GM13977 (cell line): ENCODE results near the gene ACTL8.

Experiments
- DNase-seq: peaks from one replicate; pipeline ENCODE4 v3.0.0; 2012; ENCODE audit warnings: low spot score
- in situ Hi-C: fragments of 300-500 bp; cut with MboI; formaldehyde crosslinking; loops from one replicate; pipeline ENCODE4 v1.12.0; 2022; ENCODE audit warnings: low sequenced_read_pairs, low pct_unique_long_range_greater_than_20kb, mixed read lengths, inconsistent platforms; ENCODE audit not compliant: unreplicated experiment
- TF ChIP-seq, protein P1 (sequence below): IDR thresholded peaks from 2 replicates; pipeline ENCODE4 v1.5.1; 2012; ENCODE audit warnings: mild to moderate bottlenecking, control low read depth; ENCODE audit not compliant: insufficient read depth; ENCODE audit errors: extremely low read depth, missing control alignments

The ACTL8 gene

DNA sequence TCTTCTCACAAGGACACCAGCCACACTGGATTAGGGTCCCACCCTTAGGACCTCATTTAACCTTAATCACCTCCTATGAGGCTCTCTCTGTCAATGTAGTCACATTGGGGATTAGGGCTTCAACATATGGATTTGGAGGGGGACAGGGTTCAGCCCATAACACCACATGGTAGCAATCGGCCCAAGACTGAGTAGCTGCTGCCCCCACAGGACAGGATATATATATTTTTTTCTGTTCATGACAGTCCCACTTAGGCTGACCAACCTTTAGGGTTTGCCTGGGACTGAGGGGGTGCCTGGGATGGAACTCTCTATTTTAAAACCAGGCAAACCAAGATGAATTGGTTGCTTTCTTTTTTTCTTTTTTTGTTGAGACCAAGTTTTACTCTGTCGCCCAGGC lies 8.2 kb upstream of the ACTL8 start:
- in situ Hi-C loops, result no loop called here
- no peak for DNase-seq
- TF ChIP-seq, protein P1, sequence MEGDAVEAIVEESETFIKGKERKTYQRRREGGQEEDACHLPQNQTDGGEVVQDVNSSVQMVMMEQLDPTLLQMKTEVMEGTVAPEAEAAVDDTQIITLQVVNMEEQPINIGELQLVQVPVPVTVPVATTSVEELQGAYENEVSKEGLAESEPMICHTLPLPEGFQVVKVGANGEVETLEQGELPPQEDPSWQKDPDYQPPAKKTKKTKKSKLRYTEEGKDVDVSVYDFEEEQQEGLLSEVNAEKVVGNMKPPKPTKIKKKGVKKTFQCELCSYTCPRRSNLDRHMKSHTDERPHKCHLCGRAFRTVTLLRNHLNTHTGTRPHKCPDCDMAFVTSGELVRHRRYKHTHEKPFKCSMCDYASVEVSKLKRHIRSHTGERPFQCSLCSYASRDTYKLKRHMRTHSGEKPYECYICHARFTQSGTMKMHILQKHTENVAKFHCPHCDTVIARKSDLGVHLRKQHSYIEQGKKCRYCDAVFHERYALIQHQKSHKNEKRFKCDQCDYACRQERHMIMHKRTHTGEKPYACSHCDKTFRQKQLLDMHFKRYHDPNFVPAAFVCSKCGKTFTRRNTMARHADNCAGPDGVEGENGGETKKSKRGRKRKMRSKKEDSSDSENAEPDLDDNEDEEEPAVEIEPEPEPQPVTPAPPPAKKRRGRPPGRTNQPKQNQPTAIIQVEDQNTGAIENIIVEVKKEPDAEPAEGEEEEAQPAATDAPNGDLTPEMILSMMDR, result no peak

DNA sequence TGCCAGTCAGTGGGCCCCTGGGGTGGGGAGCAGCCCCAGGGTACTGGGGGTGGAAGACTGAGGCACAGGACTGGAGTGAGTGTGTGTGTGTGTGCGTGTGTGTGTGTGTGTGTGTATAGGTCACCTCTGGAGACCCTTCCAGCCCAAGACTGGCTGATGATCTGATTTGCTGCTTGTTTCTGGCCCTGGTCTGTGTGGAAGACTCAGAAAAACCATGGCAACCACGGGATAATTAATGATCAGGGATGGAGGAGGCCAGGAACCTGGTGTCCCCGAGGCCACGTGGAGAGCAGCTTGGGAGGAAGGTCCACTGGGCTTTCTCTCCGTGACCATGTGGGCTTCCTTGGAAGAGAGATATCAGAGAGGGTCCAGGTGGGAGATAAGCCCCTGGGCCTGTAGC lies 4.8 kb upstream of the ACTL8 start:
- DNase-seq, result no peak
- TF ChIP-seq, protein P1, result no peak
- in situ Hi-C loops, result no loop called here

DNA sequence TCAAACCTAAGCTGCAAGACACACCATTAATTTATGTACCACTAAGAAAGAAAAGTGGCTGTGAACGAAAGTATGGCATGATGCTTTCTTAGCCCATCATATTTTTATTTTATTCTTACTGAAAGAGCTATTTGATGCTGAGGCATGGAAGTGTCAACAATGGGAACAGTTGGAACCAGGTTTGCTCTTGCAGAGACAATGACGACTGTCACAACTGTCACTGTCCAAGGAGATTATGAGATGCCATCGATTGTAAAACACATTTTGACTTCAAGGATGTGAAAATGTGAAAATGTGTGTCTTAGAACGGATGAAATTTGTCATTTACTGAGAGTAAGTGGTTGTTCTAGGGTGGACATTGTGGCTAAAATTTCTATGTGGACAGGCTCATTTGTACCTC lies 2.8 kb upstream of the ACTL8 start:
- DNase-seq, result no peak
- in situ Hi-C loops, result no loop called here
- TF ChIP-seq, protein P1, result no peak

DNA sequence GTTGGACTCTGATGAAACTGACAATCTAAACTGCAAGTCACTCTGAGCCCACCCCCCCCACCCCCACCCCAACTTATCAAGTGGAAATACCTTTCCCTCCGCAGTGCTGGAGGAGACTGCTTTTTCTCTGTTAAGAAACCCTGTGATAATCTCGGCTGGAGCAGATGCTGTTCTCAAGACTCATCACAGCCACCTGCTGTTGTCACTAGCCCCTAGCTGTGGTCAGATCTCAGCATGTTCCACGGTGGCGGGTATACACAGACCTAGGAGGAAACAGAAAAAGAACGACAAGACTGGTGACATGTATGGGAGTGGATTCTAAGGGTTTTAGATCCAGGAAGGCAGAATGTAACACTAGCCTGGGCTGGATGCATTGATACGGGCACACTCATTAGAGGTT lies 2.3 kb downstream of the ACTL8 start:
- no peak for DNase-seq
- TF ChIP-seq, protein P1, result no peak
- in situ Hi-C loops, result no loop called here

DNA sequence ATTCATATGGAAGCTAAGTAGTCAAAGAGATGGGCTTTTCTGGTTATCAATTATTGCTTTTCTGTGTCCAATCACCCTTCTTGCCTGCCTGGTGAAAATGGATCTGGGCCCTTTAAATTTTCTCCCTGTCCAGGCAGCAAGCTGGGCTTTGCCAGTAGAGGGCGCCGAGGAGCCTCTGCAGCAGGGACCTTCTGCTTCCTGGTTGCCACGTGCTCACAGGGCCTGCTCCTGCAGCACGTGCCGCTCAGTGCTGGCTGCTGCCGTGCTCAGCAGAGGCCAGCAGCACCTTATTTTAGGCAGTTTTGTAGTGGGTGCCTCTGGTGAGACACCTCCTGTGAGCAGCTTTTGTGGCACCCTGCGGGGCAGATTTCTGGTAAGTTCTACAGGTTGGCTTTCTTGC lies 4.0 kb downstream of the ACTL8 start:
- in situ Hi-C loops, result no loop called here
- no peak for DNase-seq
- TF ChIP-seq, protein P1, result peak; percentile 30

DNA sequence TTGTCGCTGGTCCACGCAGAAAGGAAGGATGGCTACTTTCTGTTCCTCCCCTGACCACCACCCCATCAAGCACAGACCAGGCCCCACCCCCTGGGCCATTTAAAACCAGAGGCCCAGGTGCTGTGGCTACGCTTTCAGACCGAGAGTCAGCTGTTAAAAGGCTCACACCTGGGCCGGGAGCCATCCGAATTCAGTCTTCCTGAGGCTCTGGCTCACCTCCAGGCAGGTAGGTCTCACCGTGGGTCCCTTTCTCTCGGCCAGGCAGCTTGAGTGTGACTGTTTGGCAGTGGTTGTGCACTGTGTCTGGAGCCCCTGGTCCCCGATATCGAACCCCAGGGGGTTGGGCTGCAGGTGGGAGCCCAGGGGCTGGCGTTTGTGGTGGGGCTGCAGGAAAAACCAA lies 7.2 kb downstream of the ACTL8 start:
- in situ Hi-C loops, result no loop called here
- TF ChIP-seq, protein P1, result no peak
- no peak for DNase-seq

DNA sequence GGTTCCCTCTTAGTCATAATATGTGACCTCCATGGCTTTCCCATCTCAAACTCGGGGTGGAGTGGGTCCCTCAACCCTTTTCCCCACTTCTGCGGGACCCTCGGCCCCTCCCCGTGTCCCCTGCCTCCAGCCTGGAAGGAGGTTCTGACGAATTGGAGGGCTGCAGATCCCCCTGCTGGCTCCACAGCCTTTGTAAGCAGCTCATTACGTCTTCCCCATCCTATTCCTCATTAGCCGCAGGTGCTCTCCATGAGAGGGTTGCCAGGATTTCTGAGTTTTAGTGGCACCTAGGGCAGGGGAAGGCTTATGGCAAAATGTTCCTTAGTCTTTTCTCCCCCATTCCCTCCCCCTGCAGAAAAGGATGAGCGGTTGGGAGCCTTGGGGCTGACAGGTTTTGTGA lies 8.3 kb downstream of the ACTL8 start:
- DNase-seq, result no peak
- in situ Hi-C loops, result no loop called here
- TF ChIP-seq, protein P1, result no peak
